C1 segment of cervical spinal cord (tissue), 14 donors: Measurements from ENCODE around the gene FOSB.

Experiments used
- DNase-seq, 14 donors: peaks; one replicate each; lab custom pipeline; 2025; lab: John Stamatoyannopoulos, UW

Gene FOSB

GRCh38 chr19:45468159-45468651, 409 bp downstream of the FOSB start:
- peak in 2 of 14 donors; percentile 29 to 54 for DNase-seq

GRCh38 chr19:45468803-45469131, 971 bp downstream of the FOSB start:
- peak in 1 of 14 donors; percentile 61 for DNase-seq

GRCh38 chr19:45469132-45469944, 1.5 kb downstream of the FOSB start:
- DNase-seq, result peak; percentile 38 to 95 (median 75)

- DNase-seq, result no peak
Measured at GRCh38 chr19:45469945-45470761, 2.4 kb downstream of the FOSB start.

GRCh38 chr19:45470762-45471081, 2.9 kb downstream of the FOSB start:
- DNase-seq, result no peak

GRCh38 chr19:45471111-45471930, 3.5 kb downstream of the FOSB start:
- DNase-seq, result no peak

GRCh38 chr19:45471931-45472562, 4.3 kb downstream of the FOSB start:
- DNase-seq, result no peak

GRCh38 chr19:45472563-45473366, 5.0 kb downstream of the FOSB start:
- DNase-seq, result no peak

GRCh38 chr19:45473367-45473681, 5.5 kb downstream of the FOSB start:
- no peak for DNase-seq

- no peak for DNase-seq
Measured at GRCh38 chr19:45473682-45474605, 6.1 kb downstream of the FOSB start.

GRCh38 chr19:45474606-45475521, 7.1 kb downstream of the FOSB start:
- DNase-seq, result no peak

- no peak for DNase-seq
Measured at GRCh38 chr19:45475537-45476291, 7.9 kb downstream of the FOSB start.

- no peak for DNase-seq
Measured at GRCh38 chr19:45476304-45476703, 8.5 kb downstream of the FOSB start.

GRCh38 chr19:45477186-45477585, 9.4 kb downstream of the FOSB start:
- no peak for DNase-seq

- peak in 2 of 14 donors; percentile 40 to 54 for DNase-seq
Measured at GRCh38 chr19:45477713-45478453, 10.1 kb downstream of the FOSB start.

- peak; percentile 33 to 95 (median 85) for DNase-seq
Measured at GRCh38 chr19:45478454-45479238, 10.8 kb downstream of the FOSB start.
